ENCODE data around the gene SPPL2C. TPM values are rescaled to one million over a fixed set of nuclear protein-coding genes. Genes with fewer than 3 reads are reported as not detected.

SPPL2C gene
- polyA plus RNA-seq, 1 donor (not counting 4 experiments of a cell fraction or from before 2014, with no cell fraction given) = not detected

GRCh38 chr17:45820052-45820780, 24.5 kb upstream of the SPPL2C start:
- no peak overlapping the region for H3K27ac ChIP-seq (ENCODE audit: control insufficient read depth, insufficient read depth, low read length)
- H2AFZ ChIP-seq (ENCODE audit: control insufficient read depth, low read length) = no peak overlapping the region
- no peak overlapping the region for H3K4me2 ChIP-seq (ENCODE audit: control insufficient read depth, extremely low read depth, insufficient read depth, low read depth, low read length)
- H4K20me1 ChIP-seq (ENCODE audit: control insufficient read depth, extremely low read depth, insufficient read depth, low read length) = no peaks in the 10 kb centered on the region
- H3K9ac ChIP-seq (ENCODE audit: control insufficient read depth, extremely low read depth, insufficient read depth, low read length) = no peak overlapping the region
- H3K36me3 ChIP-seq (ENCODE audit: control insufficient read depth in 2 of 2, extremely low read depth in 1 of 2, insufficient read depth in 2 of 2, low read length in 2 of 2) = no peaks in the 10 kb centered on the region
- FAIRE-seq (no peak), DNase-seq (ENCODE audit: low read depth, low spot score) (no peak)
- no peaks in the 10 kb centered on the region for H3K9me3 ChIP-seq (ENCODE audit: control insufficient read depth, low read depth, low read length)
- dilution Hi-C loops (cut with MboI; ENCODE audit: extremely low pct_ligation_motif_present, low sequenced_read_pairs) = no loop called here
- TF ChIP-seq EZH2 (IDR thresholded peaks at IDR 0.05; ENCODE audit: low read length) (no peak), CTCF (optimal IDR thresholded peaks at IDR 0.05 in 1 of 3, IDR thresholded peaks at IDR 0.05 in 1 of 3, conservative IDR thresholded peaks at IDR 0.05 in 1 of 3; ENCODE audit: extremely low read depth in 1 of 3, insufficient read depth in 2 of 3, low read length in 3 of 3) (no peak)
- no peaks in the 10 kb centered on the region for H3K9me1 ChIP-seq (ENCODE audit: control insufficient read depth, extremely low read depth, insufficient read depth, low read length)
- H3K27me3 ChIP-seq (ENCODE audit: control insufficient read depth, extremely low read depth, insufficient read depth, low read length) = peaks cover 11% of the 10 kb centered on the region
- no peaks in the 10 kb centered on the region for H3K79me2 ChIP-seq (ENCODE audit: control insufficient read depth, insufficient read depth, low read length)
- H3K4me1 ChIP-seq (ENCODE audit: control insufficient read depth, extremely low read depth, insufficient read depth, low read length) = no peaks in the 10 kb centered on the region
- no peak overlapping the region for H3K4me3 ChIP-seq (ENCODE audit: control insufficient read depth in 2 of 3, extremely low read depth in 1 of 3, insufficient read depth in 2 of 3, low read depth in 1 of 3, low read length in 3 of 3)

- DNase-seq (ENCODE audit: low read depth, low spot score) = no peak
- no peak overlapping the region for H3K4me2 ChIP-seq (ENCODE audit: control insufficient read depth, extremely low read depth, insufficient read depth, low read depth, low read length)
Measured at GRCh38 chr17:45821147-45821546, 23.5 kb upstream of the SPPL2C start.

More at GRCh38 chr17:45821147-45821546, 23.5 kb upstream of the SPPL2C start:
- dilution Hi-C loops (cut with MboI; ENCODE audit: extremely low pct_ligation_motif_present, low sequenced_read_pairs) = no loop called here
- H4K20me1 ChIP-seq (ENCODE audit: control insufficient read depth, extremely low read depth, insufficient read depth, low read length) = peaks cover 2% of the 10 kb centered on the region
- H3K4me3 ChIP-seq (ENCODE audit: control insufficient read depth in 2 of 3, extremely low read depth in 1 of 3, insufficient read depth in 2 of 3, low read depth in 1 of 3, low read length in 3 of 3) = no peak overlapping the region
- no peaks in the 10 kb centered on the region for H3K79me2 ChIP-seq (ENCODE audit: control insufficient read depth, insufficient read depth, low read length)
- H3K27ac ChIP-seq (ENCODE audit: control insufficient read depth, insufficient read depth, low read length) = no peak overlapping the region
- no peaks in the 10 kb centered on the region for H3K9me1 ChIP-seq (ENCODE audit: control insufficient read depth, extremely low read depth, insufficient read depth, low read length)
- no peak for FAIRE-seq
- H3K9ac ChIP-seq (ENCODE audit: control insufficient read depth, extremely low read depth, insufficient read depth, low read length) = no peak overlapping the region
- peaks cover 11% of the 10 kb centered on the region for H3K27me3 ChIP-seq (ENCODE audit: control insufficient read depth, extremely low read depth, insufficient read depth, low read length)
- TF ChIP-seq CTCF (optimal IDR thresholded peaks at IDR 0.05 in 1 of 3, IDR thresholded peaks at IDR 0.05 in 1 of 3, conservative IDR thresholded peaks at IDR 0.05 in 1 of 3; ENCODE audit: extremely low read depth in 1 of 3, insufficient read depth in 2 of 3, low read length in 3 of 3) (no peak), EZH2 (IDR thresholded peaks at IDR 0.05; ENCODE audit: low read length) (no peak)
- H2AFZ ChIP-seq (ENCODE audit: control insufficient read depth, low read length) = no peak overlapping the region
- H3K36me3 ChIP-seq (ENCODE audit: control insufficient read depth in 2 of 2, extremely low read depth in 1 of 2, insufficient read depth in 2 of 2, low read length in 2 of 2) = no peaks in the 10 kb centered on the region
- H3K9me3 ChIP-seq (ENCODE audit: control insufficient read depth, low read depth, low read length) = no peaks in the 10 kb centered on the region
- H3K4me1 ChIP-seq (ENCODE audit: control insufficient read depth, extremely low read depth, insufficient read depth, low read length) = no peaks in the 10 kb centered on the region
